Activated CD4-positive, alpha-beta T cell treated with anti-CD3 and anti-CD28 coated beads, Interleukin-2, Interleukin-4, amounts not matched to agents 100 ng/mL and 50 ng/mL, durations not matched to agents 16 hours and 8 hours (primary cell): ENCODE results near the gene ONECUT3.
"Not testable (repeated sequence)": the region's sequence is repeated elsewhere in the genome, so short reads cannot be mapped to it uniquely, and the experiment has no call there.

Experiments used
- DNase-seq: peaks from one replicate; pipeline ENCODE4 v3.0.0-alpha.2; 2020; ENCODE audit warnings: low spot score

The ONECUT3 gene

DNA sequence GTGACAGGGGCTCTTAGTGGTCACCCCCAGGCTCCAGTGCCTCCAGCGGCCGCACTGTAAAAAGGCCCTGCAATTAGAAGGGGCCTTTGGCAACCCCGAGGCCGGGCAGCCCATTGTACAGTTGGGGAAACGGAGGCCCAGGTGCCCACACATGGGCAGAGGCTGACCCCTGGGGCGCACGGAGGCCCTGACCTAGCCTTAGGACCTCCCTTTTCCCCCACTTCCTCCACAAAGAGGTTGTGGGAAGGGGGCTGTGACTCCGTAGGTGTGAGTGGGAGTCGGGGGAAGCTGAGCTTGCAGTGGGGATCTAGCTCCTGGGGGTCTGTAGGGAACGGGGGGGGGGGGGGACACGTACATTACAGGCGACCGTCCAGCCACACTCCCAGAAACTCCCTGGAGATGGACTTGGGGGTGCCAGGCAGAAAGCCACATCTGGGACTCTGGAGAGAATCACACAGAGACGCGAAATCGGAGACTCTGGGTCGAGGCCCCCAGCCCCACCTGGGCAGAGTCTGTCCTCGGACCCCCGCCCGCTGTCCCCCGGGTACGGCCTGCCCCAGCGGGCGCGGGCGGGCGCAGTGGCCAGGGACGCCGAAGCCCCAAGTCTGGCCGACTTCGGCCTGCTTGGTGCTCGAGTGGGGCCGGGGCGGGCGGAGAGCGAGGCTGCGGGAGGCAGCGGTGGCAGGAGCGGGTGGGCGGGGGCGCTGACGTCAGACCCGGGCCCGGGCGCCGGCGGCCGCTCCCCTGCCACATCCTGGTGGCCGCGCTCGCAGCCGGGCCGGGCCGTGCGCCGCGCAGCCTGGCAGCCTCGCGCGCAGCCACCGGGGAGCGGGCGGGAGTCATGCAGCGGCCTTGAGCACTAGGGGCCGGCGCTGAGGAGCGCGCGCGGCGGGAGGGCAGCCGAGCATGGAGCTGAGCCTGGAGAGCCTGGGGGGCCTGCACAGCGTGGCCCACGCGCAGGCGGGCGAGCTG, at the start of gene ONECUT3:
ONECUT3 (plus strand) TSS at position 750 of the 972 bp plus-strand sequence; CDS start at position 907, 157 bp downstream.
- no peak for DNase-seq

DNA sequence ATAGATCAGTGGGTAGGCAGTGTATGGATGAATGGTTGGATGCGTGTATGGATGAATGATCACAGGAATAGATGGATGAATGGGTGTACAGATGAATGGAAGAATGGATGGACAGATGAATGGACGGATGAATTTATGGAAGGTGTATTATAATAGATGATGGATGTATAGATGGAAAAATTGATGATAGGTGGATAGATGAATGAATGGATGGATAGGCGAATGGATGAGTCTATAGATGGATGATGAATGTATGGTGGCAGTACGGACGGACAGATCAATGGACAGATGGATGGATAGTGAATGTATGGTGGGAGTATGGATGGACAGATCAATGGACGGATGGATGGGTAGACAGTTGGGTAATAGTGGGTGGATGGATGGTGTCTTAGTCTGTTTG, 49.0 kb upstream of the ONECUT3 start:
- no peak for DNase-seq

DNA sequence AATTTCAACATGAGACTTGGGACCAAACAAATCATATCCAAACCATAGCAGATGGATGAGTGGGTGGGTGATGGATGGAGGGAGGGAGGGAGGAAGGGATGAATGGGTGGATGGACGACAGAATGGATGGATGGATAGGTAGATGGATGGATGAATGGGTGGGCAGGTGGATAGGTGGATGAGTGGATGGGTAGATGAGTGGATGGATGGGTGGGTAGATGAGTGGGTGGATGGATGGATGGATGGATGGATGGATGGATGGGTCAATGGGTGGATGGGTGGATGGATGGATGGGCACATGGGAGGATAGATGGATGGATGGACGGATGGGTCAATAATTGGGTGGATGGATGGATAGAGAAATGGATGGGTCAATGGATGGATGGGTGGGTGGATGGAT, 47.9 kb upstream of the ONECUT3 start:
- no peak for DNase-seq

DNA sequence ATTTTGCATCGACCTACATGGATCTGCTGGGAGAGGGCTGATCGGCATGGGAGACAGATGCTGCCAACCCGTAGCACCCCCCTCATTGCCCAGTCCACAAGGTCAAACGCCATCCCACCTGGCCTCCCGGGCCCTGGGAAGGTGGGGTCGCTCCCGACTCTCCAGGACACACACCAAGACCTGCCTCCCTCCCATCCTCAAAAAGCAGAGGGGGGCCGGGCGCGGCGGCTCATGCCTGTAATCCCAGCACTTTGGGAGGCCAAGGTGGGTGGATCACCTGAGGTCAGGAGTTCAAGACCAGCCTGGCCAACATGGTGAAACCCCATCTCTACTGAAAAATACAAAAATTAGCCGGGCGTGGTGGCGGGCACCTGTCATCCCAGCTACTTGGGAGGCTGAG, 46.7 kb upstream of the ONECUT3 start:
- not testable (repeated sequence) for DNase-seq

DNA sequence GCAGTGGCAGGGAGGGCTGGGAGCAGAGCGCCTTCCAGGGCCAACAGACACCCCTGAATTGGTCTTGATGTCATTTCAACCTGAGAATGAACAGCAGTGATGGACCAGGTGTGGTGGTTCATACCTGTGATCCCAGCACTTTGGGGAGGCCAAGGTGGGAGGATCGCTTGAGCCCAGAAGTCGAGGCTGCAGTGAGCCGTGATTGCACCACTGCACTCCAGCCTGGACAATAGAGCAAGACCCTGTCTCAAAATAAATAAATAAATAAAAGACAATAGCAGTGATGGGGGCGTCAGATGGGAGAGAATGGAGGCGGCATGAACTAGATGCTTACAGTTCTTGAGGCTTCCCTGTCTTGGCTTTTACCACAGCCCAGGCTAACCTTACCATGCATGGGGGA, 46.1 kb upstream of the ONECUT3 start:
- no peak for DNase-seq

DNA sequence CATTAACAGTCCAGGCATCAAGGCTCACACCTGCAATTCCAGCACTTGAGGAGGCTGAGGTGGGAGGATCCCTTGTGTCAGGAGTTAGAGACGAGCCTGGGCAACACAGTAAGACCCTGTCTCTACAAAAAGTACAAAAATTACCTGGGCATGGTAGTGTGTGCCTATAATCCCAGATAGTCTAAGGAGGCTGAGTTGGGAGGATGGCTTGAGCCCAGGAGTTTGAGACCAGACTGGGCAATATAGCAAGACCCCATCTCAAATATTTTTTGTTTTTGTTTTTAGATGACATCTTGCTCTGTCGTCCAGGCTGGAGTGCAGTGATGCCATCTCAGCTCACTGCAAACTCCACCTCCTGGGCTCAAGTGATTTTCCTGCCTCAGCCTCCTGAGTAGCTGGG, 40.1 kb upstream of the ONECUT3 start:
- no peak for DNase-seq

- DNase-seq, result no peak
Observed at GRCh38 chr19:1715540-1715939, 37.8 kb upstream of the ONECUT3 start.

GRCh38 chr19:1717200-1717969, 35.9 kb upstream of the ONECUT3 start:
- no peak for DNase-seq

- no peak for DNase-seq
Observed at GRCh38 chr19:1717970-1718264, 35.4 kb upstream of the ONECUT3 start.

GRCh38 chr19:1718420-1719291, 34.6 kb upstream of the ONECUT3 start:
- DNase-seq, result no peak

- no peak for DNase-seq
Observed at GRCh38 chr19:1719519-1719918, 33.8 kb upstream of the ONECUT3 start.

DNA sequence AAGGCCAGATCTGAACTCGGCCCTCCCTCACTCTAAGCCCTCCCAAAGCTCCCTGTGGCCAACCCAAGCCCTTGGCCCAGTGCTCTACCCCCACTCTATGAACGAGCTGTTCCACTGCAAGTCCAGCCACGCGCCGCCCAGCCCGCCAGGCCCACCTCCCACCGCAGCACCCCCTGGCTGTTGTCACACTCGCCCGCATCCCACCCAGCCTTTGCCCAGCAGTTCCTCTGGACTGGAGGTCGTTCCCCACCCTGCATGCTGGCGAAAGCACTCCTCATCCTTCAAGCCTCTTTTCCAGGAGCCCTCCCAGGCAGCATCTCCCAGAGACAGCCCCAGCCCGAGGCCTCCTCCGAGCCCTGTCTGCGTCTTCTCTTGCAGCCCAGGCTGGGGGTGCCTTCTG, 33.1 kb upstream of the ONECUT3 start:
- DNase-seq, result no peak

DNA sequence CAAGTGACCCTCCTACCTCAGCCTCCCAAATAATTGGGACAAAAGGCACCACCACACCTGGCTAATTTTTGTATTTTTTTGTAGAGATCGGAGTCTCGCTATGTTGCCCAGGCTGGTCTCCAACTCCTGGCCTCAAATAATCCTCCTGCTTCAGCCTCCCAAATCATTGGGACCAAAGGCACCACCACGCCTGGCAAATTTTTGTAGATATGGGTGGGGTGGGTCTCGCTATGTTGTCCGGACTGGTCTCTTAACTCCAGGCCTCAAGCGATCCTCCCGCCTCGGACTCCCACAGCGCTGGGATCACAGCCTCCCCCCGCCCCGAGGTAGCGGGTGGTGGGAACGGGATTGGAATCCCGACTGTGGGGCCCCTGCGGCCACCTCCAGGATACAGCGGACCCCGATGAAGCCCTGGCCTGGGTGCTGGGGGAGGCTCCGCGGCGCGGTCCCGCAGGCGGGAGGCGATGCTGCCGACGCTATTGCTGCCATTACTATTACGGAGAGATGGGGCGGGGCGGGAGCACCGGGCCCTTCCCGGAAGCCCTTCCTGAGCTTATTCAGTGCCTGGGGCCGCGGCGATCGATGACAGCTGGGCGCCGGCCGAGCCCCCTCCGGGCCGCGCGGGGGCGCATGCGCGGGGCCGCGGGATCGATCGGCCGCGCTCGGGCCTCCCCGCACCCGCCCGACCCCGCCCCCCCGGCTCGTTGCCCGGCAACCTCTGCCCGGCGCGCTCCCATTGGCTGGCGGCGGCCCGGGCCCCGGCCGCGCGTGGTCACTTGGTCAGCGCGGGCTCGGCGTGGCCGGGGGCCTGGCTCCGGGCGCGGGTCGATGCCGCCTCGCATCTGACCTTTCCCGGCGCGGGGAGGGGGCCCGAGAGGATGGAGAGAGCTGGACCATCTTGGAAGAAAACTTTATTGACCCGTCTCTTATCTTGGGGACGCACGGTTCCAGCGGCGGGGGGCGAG, 27.9 kb upstream of the ONECUT3 start:
- DNase-seq, result peak; percentile 59

- no peak for DNase-seq
Observed at GRCh38 chr19:1728816-1729567, 24.3 kb upstream of the ONECUT3 start.

DNA sequence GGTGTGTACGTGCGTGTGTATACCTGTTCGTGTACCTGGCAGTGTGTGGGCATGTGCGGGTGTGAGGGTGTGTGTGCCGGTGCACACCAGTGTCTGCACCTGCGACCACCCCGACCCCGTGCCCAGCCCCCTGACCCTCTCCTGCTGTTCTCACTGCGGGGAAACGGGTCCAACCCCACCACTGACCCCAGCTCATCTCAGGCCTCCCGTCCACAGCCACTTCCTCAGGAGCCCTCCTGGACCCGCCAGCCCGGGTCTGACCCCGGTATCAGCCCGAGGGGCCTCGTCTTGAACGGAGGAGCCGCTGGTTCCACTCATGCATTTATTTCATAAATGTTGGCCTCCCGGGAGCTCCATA, 23.8 kb upstream of the ONECUT3 start:
- no peak for DNase-seq

GRCh38 chr19:1730157-1730556, 23.1 kb upstream of the ONECUT3 start:
- no peak for DNase-seq

DNA sequence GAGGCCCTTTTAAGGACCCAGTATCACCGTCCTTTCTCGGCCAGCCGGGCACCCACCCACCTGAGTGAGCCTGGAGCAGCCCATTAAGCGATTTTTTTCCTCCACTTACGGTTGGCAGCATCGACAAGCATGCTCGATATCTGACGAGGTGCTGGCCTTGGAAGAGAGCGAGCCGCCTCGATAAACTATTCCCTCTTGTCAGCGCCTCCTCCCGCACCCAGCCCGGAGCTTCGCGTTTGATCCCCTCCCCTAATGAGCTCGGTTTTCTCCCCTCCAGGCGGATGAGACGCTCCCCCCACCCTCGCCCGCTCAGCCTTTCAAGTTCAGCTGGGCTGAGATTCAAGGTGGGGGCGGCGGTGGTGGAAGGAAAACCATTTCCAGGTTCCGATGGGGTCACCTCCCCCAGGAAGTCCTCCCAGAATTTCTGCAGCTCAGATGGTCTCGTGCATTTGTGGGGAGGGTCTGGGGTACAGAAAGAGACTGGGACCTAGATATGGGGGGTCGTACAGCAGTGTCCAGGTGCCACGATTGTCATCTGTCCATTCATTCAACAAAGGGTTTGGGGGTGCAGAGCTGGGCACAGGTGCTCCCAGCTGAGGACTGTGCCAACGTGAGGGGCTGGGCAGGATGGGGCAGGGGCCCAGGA, 18.9 kb upstream of the ONECUT3 start:
- no peak for DNase-seq

- no peak for DNase-seq
Observed at GRCh38 chr19:1736280-1736679, 17.0 kb upstream of the ONECUT3 start.

GRCh38 chr19:1736927-1737326, 16.4 kb upstream of the ONECUT3 start:
- no peak for DNase-seq
